CD4-positive, alpha-beta T cell (primary cell): ENCODE measurements around the gene PARP2. TPM values are rescaled to one million over a fixed set of nuclear protein-coding genes. Genes with fewer than 3 reads are reported as not detected.
A peak's percentile ranks its signal among the peaks of the same experiment; 100 is the strongest.
"Not testable (repeated sequence)": the region's sequence is repeated elsewhere in the genome, so short reads cannot be mapped to it uniquely, and the experiment has no call there.

Experiments
- ATAC-seq: fragments of 200-7000 bp; cut with Tn5 transposase; one replicate; pipeline ENCODE4 v1.10.0; 2022; ENCODE audit warnings: mild to moderate bottlenecking; ENCODE audit not compliant: poor library complexity
- CTCF ChIA-PET: fragments of 350-600 bp; sonication (Branson Sonifier 250); formaldehyde crosslinking; loops from one replicate; lab custom pipeline; 2021; ENCODE audit warnings: antibody characterized with exemption, inconsistent platforms; lab: Charles Lee
- POLR2A ChIA-PET: fragments of 350-600 bp; sonication (Branson Sonifier 250); formaldehyde crosslinking; loops from one replicate; lab custom pipeline; 2021; ENCODE audit warnings: antibody characterized with exemption, inconsistent platforms; lab: Charles Lee
- DNase-seq, 14 experiments: peaks; one replicate each; pipeline ENCODE4 v3.0.0-alpha.2; 2013 to 2020; ENCODE audit warnings: mixed read lengths in 2 of 14
- H3K27ac ChIP-seq, 2 donors: one replicate each; pipeline versions ENCODE4 v1.5.1 to v1.7.0; 2013; ENCODE audit warnings: low read length in 2 of 2, low read depth in 1 of 2, mild to moderate bottlenecking in 1 of 2
- H3K27me3 ChIP-seq, 2 experiments: 1 replicate in 1 of 2; 2 replicates in 1 of 2; pipeline versions ENCODE4 v1.6.1 to v1.7.0; 2013; ENCODE audit warnings: low read length in 2 of 2, control low read depth in 1 of 2, mild to moderate bottlenecking in 1 of 2, moderate library complexity in 1 of 2; ENCODE audit not compliant: insufficient read depth in 2 of 2, control insufficient read depth in 1 of 2
- H3K36me3 ChIP-seq: one replicate; pipeline ENCODE4 v1.6.1; 2013; ENCODE audit warnings: low read length, control low read depth; ENCODE audit not compliant: insufficient read depth
- H3K4me1 ChIP-seq: one replicate; pipeline ENCODE4 v1.6.1; 2013; ENCODE audit warnings: low read length, control low read depth; ENCODE audit not compliant: insufficient read depth
- H3K4me3 ChIP-seq: one replicate; pipeline ENCODE4 v1.5.1; 2013; ENCODE audit warnings: mild to moderate bottlenecking, low read length, moderate library complexity
- H3K9me3 ChIP-seq, 2 experiments: 1 replicate in 1 of 2; 2 replicates in 1 of 2; pipeline versions ENCODE4 v1.6.1 to v1.7.0; 2013; ENCODE audit warnings: low read length in 2 of 2, mild to moderate bottlenecking in 2 of 2, control low read depth in 1 of 2, moderate library complexity in 1 of 2; ENCODE audit not compliant: control insufficient read depth in 1 of 2, insufficient read depth in 1 of 2
- H3K27ac Mint-ChIP-seq: one replicate; pipeline ENCODE4 v1.8.0; 2020; ENCODE audit warnings: mixed read lengths
- H3K27me3 Mint-ChIP-seq: one replicate; pipeline ENCODE4 v1.8.0; 2021; ENCODE audit warnings: mixed read lengths
- H3K36me3 Mint-ChIP-seq: one replicate; pipeline ENCODE4 v1.8.0; 2021; ENCODE audit warnings: low read depth, mixed read lengths
- H3K4me1 Mint-ChIP-seq: one replicate; pipeline ENCODE4 v1.8.0; 2021; ENCODE audit warnings: low read depth, mixed read lengths
- H3K4me3 Mint-ChIP-seq: one replicate; pipeline ENCODE4 v1.8.0; 2020; ENCODE audit warnings: mild to moderate bottlenecking, mixed read lengths
- H3K9me3 Mint-ChIP-seq: one replicate; pipeline ENCODE4 v1.8.0; 2020; ENCODE audit warnings: mixed read lengths
- CTCF ChIP-seq: fragments of 200-600 bp; IDR thresholded peaks from one replicate; pipeline ENCODE4 v1.8.0; 2022; ENCODE audit warnings: antibody characterized with exemption, mild to moderate bottlenecking
- intact Hi-C, 2 experiments: fragments of 100-400 bp; cut with DNase I in 1 of 2; cut with micrococcal nuclease in 1 of 2; formaldehyde crosslinking; loops; one replicate each; pipeline versions ENCODE4 v1.15.1 to v1.9.0; 2023 to 2025; cut with DNase I, micrococcal nuclease
- total RNA-seq, 174 experiments: library from RNA in 2 of 174; stranded (reverse) in 2 of 174; gene quantifications; one replicate each; pipeline ENCODE4 v1.2.3 and lab custom pipeline; 2021 to 2026

The PARP2 gene
- total RNA-seq, 2 experiments from 2014 or later, result 16.3 to 20.4 TPM

- Mint-ChIP-seq H3K4me1 (no peaks in the 10 kb centered on the region), H3K36me3 (peaks cover 74% of the 10 kb centered on the region), H3K27me3 (no peaks in the 10 kb centered on the region), H3K27ac (no peak overlapping the region), H3K4me3 (no peak overlapping the region), H3K9me3 (no peaks in the 10 kb centered on the region)
- H3K9me3 ChIP-seq, result no peaks in the 10 kb centered on the region
- TF ChIP-seq CTCF, result no peak
- H3K4me1 ChIP-seq, result no peaks in the 10 kb centered on the region
- H3K27ac ChIP-seq, result no peak overlapping the region
- no peak for ATAC-seq
- CTCF ChIA-PET, result no interaction called here
- no peak overlapping the region for H3K4me3 ChIP-seq
- intact Hi-C loops, result no loop called here
- DNase-seq, result no peak
- peaks cover 47% of the 10 kb centered on the region for H3K36me3 ChIP-seq
- H3K27me3 ChIP-seq, result no peaks in the 10 kb centered on the region
- POLR2A ChIA-PET, result interaction anchor here (0.8 kb wide), 1 partner anchor 13 kb away, joined by 4 read pairs; the partner anchor contains the start of gene PARP2
Observed at GRCh38 chr14:20356422-20356821, 13.0 kb downstream of the PARP2 start.

- ATAC-seq, H3K9me3 Mint-ChIP-seq, CTCF ChIA-PET: not testable (repeated sequence)
Observed at GRCh38 chr14:20358474-20358873, 15.0 kb downstream of the PARP2 start.

GRCh38 chr14:20365928-20366327, 22.5 kb downstream of the PARP2 start:
- Mint-ChIP-seq H3K27ac (no peak overlapping the region), H3K27me3 (no peaks in the 10 kb centered on the region), H3K9me3 (no peaks in the 10 kb centered on the region), H3K4me1 (no peaks in the 10 kb centered on the region), H3K4me3 (no peak overlapping the region), H3K36me3 (peaks cover 63% of the 10 kb centered on the region)
- intact Hi-C loops, result no loop called here
- POLR2A ChIA-PET, result no interaction called here
- CTCF ChIA-PET, result no interaction called here
- ATAC-seq (no peak), DNase-seq (no peak)
- Histone ChIP-seq H3K27ac (no peak overlapping the region), H3K9me3 (no peaks in the 10 kb centered on the region), H3K4me3 (no peak overlapping the region), H3K4me1 (no peaks in the 10 kb centered on the region), H3K27me3 (no peaks in the 10 kb centered on the region), H3K36me3 (peaks cover 45% of the 10 kb centered on the region)
- TF ChIP-seq CTCF, result no peak

More at GRCh38 chr14:20358474-20358873, 15.0 kb downstream of the PARP2 start:
- H3K4me1 Mint-ChIP-seq, H3K4me1 ChIP-seq, POLR2A ChIA-PET, intact Hi-C loops, H3K9me3 ChIP-seq, H3K4me3 Mint-ChIP-seq, H3K27me3 ChIP-seq, H3K4me3 ChIP-seq, H3K27me3 Mint-ChIP-seq, H3K27ac ChIP-seq: not testable (repeated sequence)
- H3K36me3 Mint-ChIP-seq, result peaks cover 64% of the 10 kb centered on the region
- peak in 2 of 14 experiments; percentile 23 to 27 for DNase-seq
- H3K27ac Mint-ChIP-seq, result peak overlapping the region; percentile 29
- peaks cover 40% of the 10 kb centered on the region for H3K36me3 ChIP-seq

- ChIA-PET POLR2A (no interaction called here), CTCF (no interaction called here)
- H3K36me3 Mint-ChIP-seq, result peaks cover 96% of the 10 kb centered on the region
Observed at GRCh38 chr14:20372796-20373195, 29.4 kb downstream of the PARP2 start.

More at GRCh38 chr14:20372796-20373195, 29.4 kb downstream of the PARP2 start:
- no peaks in the 10 kb centered on the region for H3K4me1 ChIP-seq
- Mint-ChIP-seq H3K4me3 (no peak overlapping the region), H3K9me3 (no peaks in the 10 kb centered on the region), H3K27ac (no peak overlapping the region), H3K27me3 (no peaks in the 10 kb centered on the region), H3K4me1 (no peaks in the 10 kb centered on the region)
- H3K27ac ChIP-seq, result no peak overlapping the region
- H3K36me3 ChIP-seq, result peaks cover 90% of the 10 kb centered on the region
- no peaks in the 10 kb centered on the region for H3K9me3 ChIP-seq
- no peak for TF ChIP-seq CTCF
- H3K4me3 ChIP-seq, result no peak overlapping the region
- DNase-seq, result no peak
- no peak for ATAC-seq
- intact Hi-C loops, result no loop called here
- no peaks in the 10 kb centered on the region for H3K27me3 ChIP-seq
